Activated naive CD8-positive, alpha-beta T cell (primary cell): Measurements from ENCODE around the gene CCDC24.

Source experiments
- H3K27ac Mint-ChIP-seq: one replicate; pipeline ENCODE4 v1.8.0; 2021; ENCODE audit warnings: mixed read lengths
- H3K27me3 Mint-ChIP-seq: one replicate; pipeline ENCODE4 v1.8.0; 2021; ENCODE audit warnings: mixed read lengths
- H3K36me3 Mint-ChIP-seq: one replicate; pipeline ENCODE4 v1.8.0; 2021; ENCODE audit warnings: mixed read lengths
- H3K4me1 Mint-ChIP-seq: one replicate; pipeline ENCODE4 v1.8.0; 2021; ENCODE audit warnings: low read depth, mixed read lengths
- H3K4me3 Mint-ChIP-seq: one replicate; pipeline ENCODE4 v1.8.0; 2021; ENCODE audit warnings: mild to moderate bottlenecking, mixed read lengths
- H3K9me3 Mint-ChIP-seq: one replicate; pipeline ENCODE4 v1.8.0; 2021; ENCODE audit warnings: low read depth, mixed read lengths

CCDC24 gene

GRCh38 chr1:43995984-43996732, 4.8 kb downstream of the CCDC24 start:
- H3K4me3 Mint-ChIP-seq, result no peak overlapping the region
- H3K27me3 Mint-ChIP-seq, result no peaks in the 10 kb centered on the region
- H3K36me3 Mint-ChIP-seq, result peaks cover 5% of the 10 kb centered on the region
- H3K27ac Mint-ChIP-seq, result no peak overlapping the region
- peaks cover 12% of the 10 kb centered on the region for H3K4me1 Mint-ChIP-seq
- H3K9me3 Mint-ChIP-seq, result no peaks in the 10 kb centered on the region

- peaks cover 9% of the 10 kb centered on the region for H3K4me1 Mint-ChIP-seq
- H3K36me3 Mint-ChIP-seq, result peaks cover 5% of the 10 kb centered on the region
- H3K4me3 Mint-ChIP-seq, result no peak overlapping the region
- H3K27ac Mint-ChIP-seq, result no peak overlapping the region
- H3K9me3 Mint-ChIP-seq, result no peaks in the 10 kb centered on the region
- H3K27me3 Mint-ChIP-seq, result no peaks in the 10 kb centered on the region
These were observed 5.3 kb downstream of the CCDC24 start for GRCh38 chr1:43996733-43997115.

- Mint-ChIP-seq H3K36me3 (peaks cover 5% of the 10 kb centered on the region), H3K4me1 (peaks cover 4% of the 10 kb centered on the region)
These were observed 6.0 kb downstream of the CCDC24 start for GRCh38 chr1:43997295-43997999.

GRCh38 chr1:43998000-43998378, 6.6 kb downstream of the CCDC24 start:
- Mint-ChIP-seq H3K36me3 (peaks cover 5% of the 10 kb centered on the region), H3K27me3 (no peaks in the 10 kb centered on the region), H3K4me1 (no peaks in the 10 kb centered on the region), H3K4me3 (no peak overlapping the region), H3K27ac (no peak overlapping the region), H3K9me3 (no peaks in the 10 kb centered on the region)

More at GRCh38 chr1:43997295-43997999, 6.0 kb downstream of the CCDC24 start:
- Mint-ChIP-seq H3K4me3 (no peak overlapping the region), H3K27me3 (no peaks in the 10 kb centered on the region), H3K9me3 (no peaks in the 10 kb centered on the region), H3K27ac (no peak overlapping the region)

- Mint-ChIP-seq H3K27me3 (no peaks in the 10 kb centered on the region), H3K4me1 (no peaks in the 10 kb centered on the region), H3K27ac (no peak overlapping the region), H3K9me3 (no peaks in the 10 kb centered on the region), H3K36me3 (peaks cover 5% of the 10 kb centered on the region), H3K4me3 (no peak overlapping the region)
These were observed 8.1 kb downstream of the CCDC24 start for GRCh38 chr1:43999455-43999854.

- H3K9me3 Mint-ChIP-seq, result no peaks in the 10 kb centered on the region
- H3K4me3 Mint-ChIP-seq, result no peak overlapping the region
- peaks cover 5% of the 10 kb centered on the region for H3K36me3 Mint-ChIP-seq
- no peak overlapping the region for H3K27ac Mint-ChIP-seq
- H3K27me3 Mint-ChIP-seq, result no peaks in the 10 kb centered on the region
- no peaks in the 10 kb centered on the region for H3K4me1 Mint-ChIP-seq
These were observed 8.8 kb downstream of the CCDC24 start for GRCh38 chr1:44000122-44000665.

- H3K27ac Mint-ChIP-seq, result no peak overlapping the region
- no peaks in the 10 kb centered on the region for H3K4me1 Mint-ChIP-seq
- no peaks in the 10 kb centered on the region for H3K9me3 Mint-ChIP-seq
- peaks cover 5% of the 10 kb centered on the region for H3K36me3 Mint-ChIP-seq
- H3K27me3 Mint-ChIP-seq, result no peaks in the 10 kb centered on the region
- no peak overlapping the region for H3K4me3 Mint-ChIP-seq
These were observed 10.8 kb downstream of the CCDC24 start for GRCh38 chr1:44002165-44002564.

- no peak overlapping the region for H3K4me3 Mint-ChIP-seq
These were observed 11.3 kb downstream of the CCDC24 start for GRCh38 chr1:44002606-44003157.

GRCh38 chr1:44008259-44008658, 16.9 kb downstream of the CCDC24 start:
- H3K27ac Mint-ChIP-seq, result no peak overlapping the region
- H3K9me3 Mint-ChIP-seq, result no peaks in the 10 kb centered on the region
- H3K4me3 Mint-ChIP-seq, result no peak overlapping the region
- peaks cover 6% of the 10 kb centered on the region for H3K4me1 Mint-ChIP-seq
- no peaks in the 10 kb centered on the region for H3K36me3 Mint-ChIP-seq
- H3K27me3 Mint-ChIP-seq, result no peaks in the 10 kb centered on the region

More at GRCh38 chr1:44002606-44003157, 11.3 kb downstream of the CCDC24 start:
- Mint-ChIP-seq H3K27me3 (no peaks in the 10 kb centered on the region), H3K27ac (no peak overlapping the region), H3K9me3 (no peaks in the 10 kb centered on the region), H3K4me1 (no peaks in the 10 kb centered on the region), H3K36me3 (peaks cover 5% of the 10 kb centered on the region)

GRCh38 chr1:44010935-44011471, 19.6 kb downstream of the CCDC24 start:
- Mint-ChIP-seq H3K27ac (no peak overlapping the region), H3K4me1 (peaks cover 14% of the 10 kb centered on the region), H3K9me3 (no peaks in the 10 kb centered on the region), H3K27me3 (no peaks in the 10 kb centered on the region), H3K36me3 (no peaks in the 10 kb centered on the region), H3K4me3 (no peak overlapping the region)

GRCh38 chr1:44012404-44012803, 21.0 kb downstream of the CCDC24 start:
- no peaks in the 10 kb centered on the region for H3K27me3 Mint-ChIP-seq
- no peak overlapping the region for H3K27ac Mint-ChIP-seq
- no peaks in the 10 kb centered on the region for H3K36me3 Mint-ChIP-seq
- peaks cover 14% of the 10 kb centered on the region for H3K4me1 Mint-ChIP-seq
- H3K9me3 Mint-ChIP-seq, result no peaks in the 10 kb centered on the region
- H3K4me3 Mint-ChIP-seq, result no peak overlapping the region

- H3K4me1 Mint-ChIP-seq, result peaks cover 14% of the 10 kb centered on the region
- no peak overlapping the region for H3K4me3 Mint-ChIP-seq
- no peaks in the 10 kb centered on the region for H3K27me3 Mint-ChIP-seq
- H3K36me3 Mint-ChIP-seq, result no peaks in the 10 kb centered on the region
- no peak overlapping the region for H3K27ac Mint-ChIP-seq
- no peaks in the 10 kb centered on the region for H3K9me3 Mint-ChIP-seq
These were observed 21.7 kb downstream of the CCDC24 start for GRCh38 chr1:44012941-44013609.

GRCh38 chr1:44013949-44014348, 22.6 kb downstream of the CCDC24 start:
- H3K9me3 Mint-ChIP-seq, result no peaks in the 10 kb centered on the region
- peaks cover 14% of the 10 kb centered on the region for H3K4me1 Mint-ChIP-seq
- H3K36me3 Mint-ChIP-seq, result no peaks in the 10 kb centered on the region
- no peaks in the 10 kb centered on the region for H3K27me3 Mint-ChIP-seq
- no peak overlapping the region for H3K27ac Mint-ChIP-seq
- no peak overlapping the region for H3K4me3 Mint-ChIP-seq

GRCh38 chr1:44014365-44015104, 23.1 kb downstream of the CCDC24 start:
- H3K27me3 Mint-ChIP-seq, result no peaks in the 10 kb centered on the region
- no peak overlapping the region for H3K27ac Mint-ChIP-seq
- H3K4me1 Mint-ChIP-seq, result peaks cover 14% of the 10 kb centered on the region

More at GRCh38 chr1:44014365-44015104, 23.1 kb downstream of the CCDC24 start:
- no peak overlapping the region for H3K4me3 Mint-ChIP-seq
- no peaks in the 10 kb centered on the region for H3K36me3 Mint-ChIP-seq
- H3K9me3 Mint-ChIP-seq, result no peaks in the 10 kb centered on the region
